Fibroblast of lung (primary cell): Measurements from ENCODE around the gene C3orf18. TPM values are rescaled to one million over a fixed set of nuclear protein-coding genes. Genes with fewer than 3 reads are reported as not detected.

Source experiments
- DNase-seq, 2 donors: peaks; one replicate each; pipeline versions ENCODE4 v3.0.0 to v3.0.0-alpha.2; 2010; ENCODE audit warnings: low read depth in 2 of 2
- H2AFZ ChIP-seq: 2 replicates; pipeline ENCODE4 v1.5.1; 2012; ENCODE audit warnings: low read length, control low read depth, inconsistent platforms
- H3K27ac ChIP-seq: 2 replicates; pipeline ENCODE4 v1.5.1; 2011; ENCODE audit warnings: low read length, control low read depth; ENCODE audit not compliant: insufficient read depth
- H3K27me3 ChIP-seq: 2 replicates; pipeline ENCODE4 v1.5.1; 2011; ENCODE audit warnings: mild to moderate bottlenecking, low read length; ENCODE audit not compliant: control insufficient read depth, insufficient read depth
- H3K36me3 ChIP-seq: 2 replicates; pipeline ENCODE4 v1.5.1; 2011; ENCODE audit warnings: low read length; ENCODE audit not compliant: control insufficient read depth, insufficient read depth
- H3K4me1 ChIP-seq: 2 replicates; pipeline ENCODE4 v1.5.1; 2011; ENCODE audit warnings: low read length; ENCODE audit not compliant: control insufficient read depth, insufficient read depth; ENCODE audit errors: extremely low read depth
- H3K4me2 ChIP-seq: 2 replicates; pipeline ENCODE4 v1.5.1; 2011; ENCODE audit warnings: low read length, control low read depth; ENCODE audit not compliant: insufficient read depth; ENCODE audit errors: extremely low read depth
- H3K4me3 ChIP-seq, 4 experiments: fragments of 200-600 bp in 1 of 4; sonication (generic) in 1 of 4; replicated peaks in 1 of 4; 2 replicates each; pipeline ENCODE4 v1.5.1; 2011 to 2016; ENCODE audit warnings: low read length in 4 of 4, low read depth in 3 of 4, mild to moderate bottlenecking in 3 of 4, control low read depth in 2 of 4, inconsistent platforms in 1 of 4, mixed read lengths in 1 of 4; ENCODE audit not compliant: insufficient read depth in 1 of 4; ENCODE audit errors: control extremely low read depth in 1 of 4
- H3K79me2 ChIP-seq: 2 replicates; pipeline ENCODE4 v1.5.1; 2012; ENCODE audit warnings: mild to moderate bottlenecking, low read length, inconsistent platforms; ENCODE audit not compliant: control insufficient read depth, insufficient read depth
- H3K9ac ChIP-seq: 2 replicates; pipeline ENCODE4 v1.5.1; 2011; ENCODE audit warnings: mild to moderate bottlenecking, low read length, control low read depth; ENCODE audit not compliant: insufficient read depth
- H3K9me3 ChIP-seq: 2 replicates; pipeline ENCODE4 v1.5.1; 2012; ENCODE audit warnings: low read depth, low read length; ENCODE audit not compliant: control insufficient read depth, insufficient read depth
- H4K20me1 ChIP-seq: 2 replicates; pipeline ENCODE4 v1.5.1; 2011; ENCODE audit warnings: low read length; ENCODE audit not compliant: control insufficient read depth, insufficient read depth; ENCODE audit errors: extremely low read depth
- EZH2 ChIP-seq: IDR thresholded peaks from 2 replicates; pipeline ENCODE4 v1.5.1; 2012; ENCODE audit warnings: low read length, control low read depth, mild to moderate bottlenecking; ENCODE audit errors: missing control alignments
- polyA plus RNA-seq, 2 donors: library from polyadenylated mRNA; depleted of rRNA in 1 of 2; stranded (reverse) in 1 of 2; unstranded in 1 of 2; fragments of >200 nt; gene quantifications; 2 replicates each; pipeline ENCODE4 v1.2.1, GENCODE V29; 2011 to 2012; ENCODE audit warnings: missing spikeins in 1 of 2
- total RNA-seq: library from RNA; depleted of rRNA; stranded (reverse); fragments of >200 nt; gene quantifications from 2 replicates; pipeline ENCODE4 v1.2.1, GENCODE V29; 2014
- TF ChIP-seq, protein P1 (sequence below), 2 donors: IDR thresholded peaks in 1 of 2; conservative IDR thresholded peaks in 1 of 2; 1 replicate in 1 of 2; 2 replicates in 1 of 2; pipeline ENCODE4 v1.5.1; 2011 to 2012; ENCODE audit warnings: low read length in 2 of 2, control low read depth in 1 of 2, inconsistent platforms in 1 of 2, low read depth in 1 of 2, mild to moderate bottlenecking in 1 of 2

C3orf18 gene
- total and polyA plus RNA-seq, 2 donors (not counting 1 experiment from before 2014, with no cell fraction given), result 8.7 to 25.8 TPM

DNA sequence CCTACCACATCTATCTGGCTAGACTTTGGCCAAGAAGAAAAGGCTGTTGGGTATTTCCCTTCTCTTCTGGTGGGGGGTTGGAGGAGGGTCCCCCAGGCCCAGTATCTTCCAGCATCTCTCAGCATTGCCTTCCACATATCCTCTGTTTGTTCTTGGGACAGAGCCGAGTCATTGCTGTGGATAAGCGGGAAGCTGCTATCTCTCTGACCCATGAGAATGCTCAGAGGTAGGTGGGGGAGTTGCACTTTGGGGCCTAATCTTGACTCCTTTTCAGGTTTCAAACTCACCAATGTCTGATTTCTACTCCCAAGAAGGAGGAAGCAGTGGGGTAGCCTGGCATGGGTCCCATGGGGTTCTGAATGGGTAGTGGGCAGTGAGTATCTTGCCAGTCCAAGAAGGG, 9.8 kb upstream of the C3orf18 start:
- DNase-seq, result no peak
- no peaks in the 10 kb centered on the region for H3K79me2 ChIP-seq
- peaks cover 11% of the 10 kb centered on the region for H3K36me3 ChIP-seq
- H3K4me1 ChIP-seq, result no peaks in the 10 kb centered on the region
- H3K9ac ChIP-seq, result no peak overlapping the region
- H3K27me3 ChIP-seq, result no peaks in the 10 kb centered on the region
- H3K4me2 ChIP-seq, result no peak overlapping the region
- no peak overlapping the region for H3K4me3 ChIP-seq
- no peak overlapping the region for H2AFZ ChIP-seq
- H3K27ac ChIP-seq, result no peak overlapping the region
- no peaks in the 10 kb centered on the region for H3K9me3 ChIP-seq
- H4K20me1 ChIP-seq, result no peaks in the 10 kb centered on the region
- TF ChIP-seq, protein P1, sequence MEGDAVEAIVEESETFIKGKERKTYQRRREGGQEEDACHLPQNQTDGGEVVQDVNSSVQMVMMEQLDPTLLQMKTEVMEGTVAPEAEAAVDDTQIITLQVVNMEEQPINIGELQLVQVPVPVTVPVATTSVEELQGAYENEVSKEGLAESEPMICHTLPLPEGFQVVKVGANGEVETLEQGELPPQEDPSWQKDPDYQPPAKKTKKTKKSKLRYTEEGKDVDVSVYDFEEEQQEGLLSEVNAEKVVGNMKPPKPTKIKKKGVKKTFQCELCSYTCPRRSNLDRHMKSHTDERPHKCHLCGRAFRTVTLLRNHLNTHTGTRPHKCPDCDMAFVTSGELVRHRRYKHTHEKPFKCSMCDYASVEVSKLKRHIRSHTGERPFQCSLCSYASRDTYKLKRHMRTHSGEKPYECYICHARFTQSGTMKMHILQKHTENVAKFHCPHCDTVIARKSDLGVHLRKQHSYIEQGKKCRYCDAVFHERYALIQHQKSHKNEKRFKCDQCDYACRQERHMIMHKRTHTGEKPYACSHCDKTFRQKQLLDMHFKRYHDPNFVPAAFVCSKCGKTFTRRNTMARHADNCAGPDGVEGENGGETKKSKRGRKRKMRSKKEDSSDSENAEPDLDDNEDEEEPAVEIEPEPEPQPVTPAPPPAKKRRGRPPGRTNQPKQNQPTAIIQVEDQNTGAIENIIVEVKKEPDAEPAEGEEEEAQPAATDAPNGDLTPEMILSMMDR (conservative IDR thresholded peaks at IDR 0.05 in 1 of 2, IDR thresholded peaks at IDR 0.05 in 1 of 2; ENCODE audit: low read depth in 1 of 2, low read length in 2 of 2), result no peak
- TF ChIP-seq EZH2, result no peak

DNA sequence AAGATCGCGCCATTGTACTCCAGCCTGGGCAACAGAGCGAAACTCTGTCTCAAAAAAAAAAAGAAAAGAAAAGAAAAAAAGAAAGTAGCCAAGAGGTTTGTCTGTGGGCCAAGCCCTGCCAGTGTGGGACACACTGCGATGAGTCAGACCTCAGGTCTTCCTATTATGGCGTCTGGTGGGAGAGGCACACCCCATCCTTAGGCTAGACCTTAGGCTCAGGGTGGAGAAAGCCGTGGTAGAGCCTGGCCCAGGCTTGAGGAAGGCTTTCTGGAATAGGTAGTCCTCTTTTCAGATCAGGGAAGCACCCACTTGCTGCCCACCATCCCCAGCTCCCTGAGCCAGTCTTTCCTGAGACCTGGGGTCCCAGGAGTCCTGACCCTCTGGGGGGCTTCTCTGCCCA, 7.8 kb upstream of the C3orf18 start:
- Histone ChIP-seq H3K9ac (no peak overlapping the region), H3K4me2 (no peak overlapping the region), H4K20me1 (no peaks in the 10 kb centered on the region), H3K4me3 (no peak overlapping the region), H2AFZ (no peak overlapping the region), H3K36me3 (peaks cover 10% of the 10 kb centered on the region), H3K9me3 (no peaks in the 10 kb centered on the region), H3K27ac (no peak overlapping the region), H3K27me3 (no peaks in the 10 kb centered on the region), H3K79me2 (no peaks in the 10 kb centered on the region), H3K4me1 (no peaks in the 10 kb centered on the region)
- peak in 1 of 2 donors; percentile 35 for DNase-seq
- TF ChIP-seq, protein P1 (conservative IDR thresholded peaks at IDR 0.05 in 1 of 2, IDR thresholded peaks at IDR 0.05 in 1 of 2; ENCODE audit: low read depth in 1 of 2, low read length in 2 of 2), result no peak
- TF ChIP-seq EZH2, result no peak

DNA sequence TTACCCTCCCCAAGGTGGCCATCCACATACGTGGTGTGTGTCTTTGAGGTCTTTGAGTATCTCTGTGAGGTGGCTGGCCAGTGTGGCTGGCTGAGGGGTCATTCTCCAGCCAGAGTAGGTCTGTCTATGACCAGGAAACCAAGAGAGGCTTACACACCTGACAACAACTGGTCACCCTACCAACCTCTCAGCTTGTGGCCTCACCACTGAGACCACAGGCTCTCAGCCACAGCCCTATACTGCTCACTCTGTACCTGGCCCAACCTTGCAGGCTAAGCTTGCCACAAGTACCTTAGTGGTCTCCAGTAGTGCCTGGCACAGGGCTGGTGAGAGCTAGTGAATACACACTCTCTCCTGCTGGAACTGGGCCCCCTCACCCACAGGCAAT, 6.9 kb upstream of the C3orf18 start:
- Histone ChIP-seq H3K27me3 (no peaks in the 10 kb centered on the region), H3K4me3 (no peak overlapping the region), H3K27ac (no peak overlapping the region), H3K36me3 (peaks cover 9% of the 10 kb centered on the region), H2AFZ (no peak overlapping the region), H4K20me1 (no peaks in the 10 kb centered on the region), H3K79me2 (peaks cover 6% of the 10 kb centered on the region), H3K9me3 (no peaks in the 10 kb centered on the region), H3K4me2 (no peak overlapping the region), H3K9ac (no peak overlapping the region), H3K4me1 (no peaks in the 10 kb centered on the region)
- no peak for DNase-seq
- TF ChIP-seq, protein P1 (conservative IDR thresholded peaks at IDR 0.05 in 1 of 2, IDR thresholded peaks at IDR 0.05 in 1 of 2; ENCODE audit: low read depth in 1 of 2, low read length in 2 of 2), result no peak
- TF ChIP-seq EZH2, result no peak
